ENCODE results near the gene PPIL6. TPM values are rescaled to one million over a fixed set of nuclear protein-coding genes. Genes with fewer than 3 reads are reported as not detected.

Gene PPIL6
- total RNA-seq (2014; rRNA removed): 0.32 and 1.6 TPM in 2 replicates
- 0.15 TPM for polyA plus RNA-seq (2012)

GRCh38 chr6:109440331-109441068, at the start of gene PPIL6, which contains the start of gene SMPD2:
Gene PPIL6, minus strand, starts transcription at chr6:109440628. Its CDS starts 38 bp downstream, at chr6:109440590.
Gene SMPD2, plus strand, starts transcription at chr6:109440724. Its CDS starts 398 bp downstream, at chr6:109441122.
- peak; percentile 91 for DNase-seq (ENCODE audit: low read depth)

DNA sequence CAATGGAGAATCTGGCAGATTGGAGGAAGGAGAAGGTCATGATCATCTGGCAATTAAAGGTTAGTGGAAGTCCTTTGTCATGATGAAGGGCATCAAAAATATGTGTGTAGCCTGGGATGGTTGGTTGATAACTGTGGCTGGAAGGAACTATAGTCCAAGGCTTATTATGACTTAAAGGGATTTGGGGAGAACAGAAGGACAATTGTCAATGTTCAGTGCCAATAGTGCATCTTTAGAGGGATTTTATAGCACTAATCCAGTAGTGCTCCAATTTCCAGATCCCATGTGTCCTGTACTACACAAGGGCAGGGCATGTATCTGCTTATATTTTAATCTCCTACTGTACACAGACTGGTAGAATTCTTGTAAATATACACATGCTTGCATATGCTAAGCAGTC, 47.6 kb upstream of the PPIL6 start:
- DNase-seq (ENCODE audit: low read depth): no peak

DNA sequence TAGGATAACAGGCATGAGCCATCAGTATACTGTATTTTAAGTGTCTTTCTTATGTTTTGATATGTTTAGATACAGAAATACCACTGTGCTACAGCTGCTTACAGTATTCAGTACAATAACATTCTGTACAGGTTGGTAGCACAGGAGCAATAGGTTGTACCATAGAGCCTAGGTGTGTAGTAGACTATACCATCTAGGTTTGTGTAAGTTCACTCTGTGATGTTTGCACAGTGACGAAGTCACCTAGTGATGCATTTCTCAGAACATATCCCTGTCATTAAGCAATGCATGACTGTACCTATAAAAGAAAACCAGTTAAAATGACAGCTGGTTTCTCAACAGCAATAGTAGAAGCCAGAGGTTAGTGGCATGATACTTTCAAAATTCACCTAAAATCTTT, 45.6 kb upstream of the PPIL6 start:
- DNase-seq (ENCODE audit: low read depth): peak; percentile 19

GRCh38 chr6:109485266-109485935, 45.0 kb upstream of the PPIL6 start:
- no peak for DNase-seq (ENCODE audit: low read depth)

DNA sequence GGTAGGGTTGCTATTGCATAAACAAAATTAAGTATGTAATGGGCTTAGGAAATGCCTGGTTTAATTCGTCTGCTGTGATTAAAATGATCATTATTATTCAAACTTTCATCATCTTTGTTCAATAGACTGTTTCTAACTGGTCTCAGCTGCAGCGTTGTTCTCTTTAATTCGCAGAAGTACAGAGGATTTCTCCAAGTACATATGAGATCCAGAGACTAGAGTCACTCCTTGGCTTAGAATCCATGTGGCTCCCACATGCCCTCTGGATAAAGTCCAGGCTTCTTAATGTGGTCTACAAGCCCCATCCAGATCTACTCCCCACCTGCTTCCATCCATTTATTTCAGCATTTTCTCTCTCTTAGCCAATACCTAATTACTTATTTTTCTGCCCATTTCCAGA, 43.7 kb upstream of the PPIL6 start:
- DNase-seq (ENCODE audit: low read depth): peak; percentile 75

DNA sequence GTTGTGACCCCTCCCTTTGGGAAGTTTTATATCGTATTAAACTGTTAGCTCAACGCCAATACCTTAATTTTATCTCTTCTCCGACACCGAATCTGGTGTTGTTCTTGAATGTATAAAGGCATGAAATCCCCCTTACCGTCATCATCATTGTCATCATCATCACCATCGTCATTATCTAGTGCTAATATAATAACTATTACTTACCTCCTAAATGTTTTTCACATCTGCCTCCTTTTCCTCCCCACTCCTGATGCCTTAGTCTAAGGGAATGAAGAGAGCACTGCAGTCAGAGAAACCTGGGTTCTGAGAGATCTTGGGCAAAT, 43.3 kb upstream of the PPIL6 start:
- DNase-seq (ENCODE audit: low read depth): no peak

- peak; percentile 86 for DNase-seq (ENCODE audit: low read depth)
Observed at GRCh38 chr6:109482905-109483734, 42.7 kb upstream of the PPIL6 start, which contains the start of gene ZBTB24. Gene ZBTB24, minus strand, starts transcription at chr6:109483219. Its CDS starts 1,193 bp downstream, at chr6:109482026.

DNA sequence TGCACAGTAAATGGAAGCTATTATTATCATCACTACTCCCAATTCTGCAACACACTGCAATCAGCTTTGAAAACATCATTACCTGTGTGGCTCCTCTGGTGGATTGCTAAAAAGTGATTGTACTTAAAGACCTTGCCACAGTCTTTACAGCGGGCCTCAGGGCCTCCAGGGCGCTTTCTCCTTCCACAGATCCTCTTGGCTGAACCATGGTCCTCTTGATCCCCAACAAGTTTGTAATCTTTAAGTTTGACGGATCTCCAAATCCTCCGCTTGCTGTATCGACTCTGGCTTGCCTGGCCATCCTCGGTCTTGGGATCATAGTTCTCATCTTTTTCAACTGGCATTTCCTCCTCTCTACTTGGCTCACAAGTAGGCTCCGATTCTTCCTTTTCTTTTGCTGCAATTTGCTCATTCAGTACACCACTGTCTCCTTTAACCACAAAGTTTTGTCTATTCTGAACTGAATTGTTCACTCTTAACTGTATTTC, 40.6 kb upstream of the PPIL6 start:
- no peak for DNase-seq (ENCODE audit: low read depth)

DNA sequence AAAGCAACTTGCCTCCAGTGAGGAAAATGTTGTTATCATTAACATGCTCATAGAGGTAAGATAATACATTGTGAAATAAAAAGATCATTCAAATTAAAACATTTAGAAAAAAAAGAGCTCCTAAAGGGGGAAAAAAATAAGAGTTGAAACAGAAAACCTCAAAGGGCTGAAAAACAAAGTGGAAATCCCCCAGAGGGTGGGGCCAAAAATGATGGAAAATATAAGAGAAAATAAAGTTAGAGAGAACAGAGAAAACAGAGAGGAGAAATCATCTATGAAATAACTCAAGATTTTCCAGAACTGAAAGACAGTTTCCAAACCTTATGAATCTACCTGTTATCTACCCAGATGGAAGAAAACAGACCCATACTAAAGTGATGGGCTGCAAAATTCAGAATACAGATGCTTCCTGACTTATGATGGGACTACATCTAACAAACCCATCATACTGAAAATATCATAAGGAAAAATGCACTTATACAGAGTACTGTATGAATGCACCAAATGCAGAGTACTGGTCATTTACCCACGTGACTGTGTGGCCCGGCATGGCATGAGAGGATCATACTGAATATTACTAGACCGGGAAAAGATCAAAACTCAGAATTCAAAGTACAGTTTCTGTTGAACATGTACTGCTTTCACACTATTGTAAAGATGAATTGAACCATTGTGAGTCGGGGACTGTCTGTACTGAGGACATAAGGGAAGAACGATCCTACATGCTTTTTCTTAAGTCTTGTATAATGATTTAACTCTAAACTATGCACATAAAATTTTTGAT, 38.6 kb upstream of the PPIL6 start:
- DNase-seq (ENCODE audit: low read depth): no peak

GRCh38 chr6:109478222-109478805, 37.9 kb upstream of the PPIL6 start:
- DNase-seq (ENCODE audit: low read depth): no peak

DNA sequence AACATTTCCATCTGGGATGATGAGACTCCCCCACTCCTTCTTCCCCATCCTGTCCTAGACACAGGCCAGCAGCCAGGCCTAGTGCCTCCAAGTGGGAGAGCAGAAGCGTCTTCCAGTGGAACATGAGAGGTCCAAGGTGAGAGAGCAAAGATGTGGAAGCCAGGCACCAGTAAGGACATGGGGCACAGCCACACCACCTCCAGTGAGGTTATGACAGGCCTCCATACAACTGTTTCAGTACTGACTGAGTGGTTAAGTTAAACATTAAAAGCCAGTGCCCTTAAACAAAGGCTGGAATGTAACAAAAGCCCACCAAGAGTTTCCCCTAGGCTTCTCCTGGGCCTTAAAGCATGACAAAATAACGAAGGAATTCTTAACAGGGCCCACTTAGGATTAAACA, 37.3 kb upstream of the PPIL6 start:
- DNase-seq (ENCODE audit: low read depth): no peak

- DNase-seq (ENCODE audit: low read depth): no peak
Observed at GRCh38 chr6:109477184-109477583, 36.8 kb upstream of the PPIL6 start.

DNA sequence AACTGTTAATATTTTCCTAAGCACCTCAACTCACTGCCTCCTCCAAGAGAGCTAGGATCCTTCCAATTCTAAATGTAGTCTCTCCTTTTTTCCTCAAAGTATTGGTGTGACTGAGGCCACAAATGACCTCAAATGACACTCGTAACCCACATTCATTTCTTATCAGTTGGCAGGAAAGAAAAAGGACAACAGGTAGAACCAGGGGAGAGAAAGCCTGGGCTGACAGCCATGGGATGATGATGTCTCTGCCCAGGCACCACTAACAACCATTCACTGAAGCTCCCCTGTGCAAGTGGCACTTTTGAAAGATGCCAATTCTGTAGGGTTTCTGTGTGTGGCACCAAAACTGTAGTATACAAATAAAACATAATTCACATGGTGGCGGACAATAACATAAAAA, 35.2 kb upstream of the PPIL6 start:
- DNase-seq (ENCODE audit: low read depth): no peak

DNA sequence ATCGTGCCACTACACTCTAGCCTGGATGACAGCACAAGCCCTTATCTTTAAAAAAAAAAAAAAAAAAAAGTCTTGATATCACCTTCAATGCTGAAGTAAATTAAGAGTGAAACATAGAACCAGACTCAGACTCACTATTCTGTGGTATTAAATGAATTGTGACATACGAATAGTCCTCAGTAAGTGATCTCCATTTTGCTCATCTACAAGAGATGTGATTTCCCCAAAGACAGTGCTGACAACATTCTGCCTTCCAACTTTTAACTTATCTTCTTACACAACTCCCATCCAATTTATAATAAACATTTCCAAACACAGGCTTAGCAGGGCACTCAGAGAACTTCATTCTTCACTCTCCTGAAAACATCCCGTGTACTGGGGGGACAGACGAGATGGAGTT, 34.6 kb upstream of the PPIL6 start:
- DNase-seq (ENCODE audit: low read depth): no peak

DNA sequence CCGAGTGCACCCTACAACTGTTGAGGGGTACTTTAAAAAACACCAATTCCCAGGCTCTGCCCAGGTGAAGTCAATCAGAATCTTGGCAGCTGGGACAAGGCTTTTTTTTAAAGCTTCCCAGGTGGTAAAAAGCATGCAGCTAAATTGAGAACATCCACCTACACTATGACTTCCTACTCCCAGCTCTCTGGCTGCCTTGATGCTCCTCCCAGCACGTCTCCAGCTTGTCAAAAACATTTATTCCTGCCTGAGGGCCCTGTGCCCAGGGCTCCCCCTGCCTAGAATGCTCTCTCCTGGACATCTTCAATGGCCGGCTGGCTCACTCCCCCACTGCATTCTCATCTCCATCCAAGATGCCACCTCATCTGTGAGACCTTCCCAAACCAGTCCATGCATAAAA, 32.7 kb upstream of the PPIL6 start:
- DNase-seq (ENCODE audit: low read depth): no peak

DNA sequence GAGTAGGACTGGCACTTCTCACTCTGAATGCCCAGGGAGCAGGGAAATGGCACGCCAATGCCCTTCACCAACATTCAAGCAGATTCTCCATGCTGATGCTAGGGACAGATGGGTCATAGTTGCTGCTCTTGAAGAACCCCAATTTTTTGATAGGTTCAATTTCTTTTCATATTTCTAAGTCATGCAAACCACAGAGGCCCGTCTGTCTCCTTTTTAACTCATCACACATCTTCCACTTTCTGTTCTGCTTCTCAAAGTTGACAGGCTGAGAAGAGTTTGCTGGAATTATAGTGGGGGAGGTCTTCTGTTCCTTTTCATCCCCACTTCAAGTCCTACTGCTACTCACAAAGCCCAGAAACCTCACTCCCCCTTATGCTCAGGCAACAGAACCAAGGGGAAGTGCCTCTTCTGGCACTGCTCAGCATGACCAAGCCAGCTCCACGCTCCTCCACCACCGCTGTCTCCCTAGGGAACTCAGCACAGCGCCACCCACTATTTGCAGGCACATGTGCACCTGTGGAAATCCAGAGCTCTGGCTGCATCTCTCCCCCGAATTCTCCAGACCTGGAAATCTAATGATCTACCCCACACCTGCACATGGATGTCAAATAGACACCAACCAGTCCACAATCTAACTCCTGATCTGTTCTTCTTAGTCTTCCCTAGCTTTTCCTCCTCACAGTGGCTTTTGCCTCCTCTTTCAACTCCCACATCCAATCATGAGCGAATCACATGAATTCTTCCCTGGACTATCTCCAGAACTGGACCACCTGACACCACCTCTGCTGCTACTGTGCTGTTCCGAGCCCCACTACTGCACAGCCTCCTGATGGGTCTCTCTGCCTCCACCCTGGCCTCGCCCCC, 31.9 kb upstream of the PPIL6 start:
- DNase-seq (ENCODE audit: low read depth): no peak

GRCh38 chr6:109471105-109471810, 30.8 kb upstream of the PPIL6 start:
- DNase-seq (ENCODE audit: low read depth): no peak

DNA sequence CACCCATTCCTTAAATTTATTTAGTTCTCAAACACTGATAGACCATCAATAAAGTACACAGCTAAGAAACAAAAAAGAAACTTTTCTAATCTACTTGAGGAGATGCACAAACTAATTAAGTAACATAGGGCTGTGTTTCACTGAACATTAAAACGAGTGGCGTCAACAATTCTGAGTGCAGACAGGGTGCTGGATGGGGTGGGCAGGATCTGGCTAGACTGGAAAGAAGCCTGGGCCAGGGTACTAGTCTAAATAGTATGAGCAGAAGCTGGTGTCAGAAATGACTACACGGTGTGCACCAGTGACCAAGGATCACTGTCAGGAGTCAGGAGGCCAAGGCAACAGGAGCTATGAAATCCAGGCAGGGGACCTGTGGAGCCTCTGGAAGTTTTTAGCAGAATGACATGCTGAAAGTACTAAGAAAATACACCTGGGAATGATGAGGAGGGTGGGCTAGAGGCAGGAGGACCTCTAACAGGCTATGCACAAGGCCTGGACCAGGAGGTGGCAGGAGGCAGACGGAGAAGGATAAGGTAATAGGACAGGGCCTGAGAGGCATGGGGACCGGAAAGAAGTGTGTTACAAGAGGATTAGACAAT, 29.3 kb upstream of the PPIL6 start:
- no peak for DNase-seq (ENCODE audit: low read depth)

DNA sequence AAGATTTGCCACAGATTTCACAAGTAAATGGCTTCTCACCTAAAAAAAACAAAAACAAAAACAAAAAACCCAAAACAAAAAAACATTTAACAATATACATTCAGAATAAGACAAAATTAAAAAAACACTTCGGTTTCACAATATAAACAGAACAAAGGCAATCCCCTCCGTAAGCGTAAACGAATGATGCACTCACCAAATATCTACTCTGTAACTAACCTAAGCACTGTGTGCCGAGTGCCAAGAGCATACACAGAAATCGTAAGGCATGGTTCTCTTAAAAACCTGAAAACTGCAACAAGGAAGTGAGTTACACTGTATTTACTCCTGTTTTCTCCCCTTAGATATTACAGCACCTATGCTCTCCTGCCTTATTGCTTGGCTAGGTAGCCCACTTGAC, 27.3 kb upstream of the PPIL6 start:
- DNase-seq (ENCODE audit: low read depth): no peak

All from LHCN-M2 (cell line).